CD4-positive, alpha-beta memory T cell (primary cell): ENCODE measurements around the gene CPA4. TPM values are rescaled to one million over a fixed set of nuclear protein-coding genes. Genes with fewer than 3 reads are reported as not detected.

Experiments
- CTCF ChIA-PET: fragments of 350-600 bp; sonication (Branson Sonifier 250); formaldehyde crosslinking; loops from one replicate; lab custom pipeline; 2021; ENCODE audit warnings: inconsistent platforms; ENCODE audit not compliant: partially characterized antibody; lab: Charles Lee
- POLR2A ChIA-PET: fragments of 350-600 bp; sonication (Branson Sonifier 250); formaldehyde crosslinking; loops from one replicate; lab custom pipeline; 2021; ENCODE audit not compliant: partially characterized antibody; lab: Charles Lee
- DNase-seq, 5 donors: peaks; one replicate each; pipeline versions ENCODE4 v3.0.0 to v3.0.0-alpha.2; 2020 to 2022; ENCODE audit warnings: mixed read lengths in 1 of 5
- H3K27ac ChIP-seq: one replicate; pipeline ENCODE4 v1.7.0; 2013; ENCODE audit warnings: low read depth, low read length
- H3K27me3 ChIP-seq: 2 replicates; pipeline ENCODE4 v1.7.0; 2013; ENCODE audit warnings: mild to moderate bottlenecking, low read length, moderate library complexity; ENCODE audit not compliant: insufficient read depth
- H3K36me3 ChIP-seq: 2 replicates; pipeline ENCODE4 v1.7.0; 2013; ENCODE audit warnings: mild to moderate bottlenecking, low read length, moderate library complexity; ENCODE audit not compliant: insufficient read depth
- H3K4me1 ChIP-seq: 2 replicates; pipeline ENCODE4 v1.7.0; 2013; ENCODE audit warnings: mild to moderate bottlenecking, low read length, moderate library complexity; ENCODE audit not compliant: insufficient read depth
- H3K4me3 ChIP-seq, 2 donors: one replicate each; pipeline ENCODE4 v1.7.0; 2013; ENCODE audit warnings: low read length in 2 of 2, mild to moderate bottlenecking in 1 of 2
- H3K9me3 ChIP-seq, 2 donors: one replicate each; pipeline ENCODE4 v1.7.0; 2013; ENCODE audit warnings: low read length in 2 of 2, control low read depth in 1 of 2; ENCODE audit not compliant: control insufficient read depth in 1 of 2
- H3K27ac Mint-ChIP-seq, 7 donors: one replicate each; pipeline ENCODE4 v1.8.0; 2020 to 2021; ENCODE audit warnings: mixed read lengths in 7 of 7, mild to moderate bottlenecking in 6 of 7, inconsistent platforms in 3 of 7, moderate library complexity in 3 of 7
- H3K27me3 Mint-ChIP-seq, 2 donors: one replicate each; pipeline ENCODE4 v1.8.0; 2020 to 2021; ENCODE audit warnings: mixed read lengths in 2 of 2
- H3K36me3 Mint-ChIP-seq, 2 donors: one replicate each; pipeline ENCODE4 v1.8.0; 2020 to 2021; ENCODE audit warnings: mixed read lengths in 2 of 2, inconsistent platforms in 1 of 2, mild to moderate bottlenecking in 1 of 2
- H3K4me1 Mint-ChIP-seq, 4 donors: one replicate each; pipeline ENCODE4 v1.8.0; 2020 to 2021; ENCODE audit warnings: mixed read lengths in 4 of 4, mild to moderate bottlenecking in 1 of 4
- H3K4me3 Mint-ChIP-seq, 8 donors: one replicate each; pipeline ENCODE4 v1.8.0; 2020 to 2021; ENCODE audit warnings: mixed read lengths in 8 of 8, mild to moderate bottlenecking in 7 of 8, moderate library complexity in 6 of 8, inconsistent platforms in 3 of 8
- H3K9me3 Mint-ChIP-seq, 8 donors: one replicate each; pipeline ENCODE4 v1.8.0; 2020 to 2021; ENCODE audit warnings: mixed read lengths in 8 of 8, mild to moderate bottlenecking in 5 of 8, inconsistent platforms in 3 of 8, moderate library complexity in 1 of 8
- intact Hi-C: fragments of 100-400 bp; cut with micrococcal nuclease; formaldehyde crosslinking; loops from one replicate; pipeline ENCODE4 v1.15.1; 2023
- polyA plus RNA-seq, 2 donors: library from polyadenylated mRNA; unstranded; fragments of 300-500 nt; fragmentation: Illumina TruSeq; gene quantifications; one replicate each; pipeline ENCODE4 v1.2.3, GENCODE V29; 2021
- total RNA-seq, 2 experiments: library from RNA; stranded (reverse); gene quantifications; one replicate each; pipeline ENCODE4 v1.2.3, GENCODE V29; 2021

CPA4 gene
- total and polyA plus RNA-seq, 4 experiments from 2014 or later: not detected

DNA sequence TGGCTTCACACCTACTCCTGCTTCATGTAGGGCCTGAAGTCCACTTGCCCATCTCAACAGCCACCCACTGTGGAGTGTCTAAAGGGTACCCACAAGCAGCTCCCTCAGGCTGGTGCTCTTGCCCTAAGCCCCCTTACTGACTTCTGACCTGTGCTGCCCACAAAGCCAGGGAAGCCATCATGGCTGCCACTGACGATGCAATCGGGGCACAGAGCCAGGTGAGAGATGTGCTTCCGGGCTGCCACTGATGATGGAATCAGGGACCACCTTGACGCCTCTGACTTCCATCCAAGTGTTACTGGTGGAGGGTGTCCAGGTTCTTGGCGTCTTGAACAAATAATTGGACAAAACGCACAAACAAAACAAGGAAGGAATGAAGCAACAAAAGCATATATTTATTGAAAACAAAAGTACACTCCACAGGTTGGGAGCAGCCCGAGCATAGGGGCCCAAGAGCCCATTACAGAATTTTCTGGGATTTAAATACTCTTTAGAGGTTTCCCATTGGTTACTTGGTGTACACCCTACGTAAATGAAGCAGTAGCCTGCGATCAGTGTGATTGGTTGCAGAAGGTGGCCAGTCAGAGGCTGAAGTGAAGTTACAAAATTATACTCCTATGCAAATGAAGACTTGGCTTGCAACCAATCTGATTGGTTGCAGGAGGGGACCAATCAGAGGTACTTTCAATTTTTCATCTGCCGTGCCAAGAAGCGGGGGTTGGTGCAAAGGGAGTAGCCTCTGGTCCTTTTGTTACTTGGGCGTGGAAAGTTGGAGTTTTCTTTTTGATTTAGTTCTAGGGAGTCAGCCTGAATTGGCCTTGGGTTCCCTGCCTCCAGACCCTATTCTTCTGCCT lies 21.8 kb upstream of the CPA4 start:
- H3K9me3 Mint-ChIP-seq: no peaks in the 10 kb centered on the region
- no peak overlapping the region for H3K4me3 ChIP-seq
- peaks cover 5 to 16% of the 10 kb centered on the region in 2 donors for H3K27me3 Mint-ChIP-seq
- no peaks in the 10 kb centered on the region for H3K9me3 ChIP-seq
- no peak overlapping the region for H3K27ac Mint-ChIP-seq
- H3K36me3 ChIP-seq: no peaks in the 10 kb centered on the region
- ChIA-PET POLR2A (no interaction called here), CTCF (no interaction called here)
- no peaks in the 10 kb centered on the region for H3K4me1 ChIP-seq
- intact Hi-C loops: no loop called here
- no peaks in the 10 kb centered on the region for H3K36me3 Mint-ChIP-seq
- H3K4me1 Mint-ChIP-seq: peaks cover 0 to 7% (median under 1%) of the 10 kb centered on the region in 4 donors
- DNase-seq: no peak
- H3K27me3 ChIP-seq: no peaks in the 10 kb centered on the region
- H3K27ac ChIP-seq: no peak overlapping the region
- no peak overlapping the region for H3K4me3 Mint-ChIP-seq

- no peaks in the 10 kb centered on the region for H3K36me3 ChIP-seq
- no peak overlapping the region for H3K27ac Mint-ChIP-seq
- CTCF ChIA-PET: no interaction called here
- H3K36me3 Mint-ChIP-seq: no peaks in the 10 kb centered on the region
- H3K4me3 Mint-ChIP-seq: peak overlapping the region in 1 of 8 donors; percentile 39
- H3K27me3 ChIP-seq: no peaks in the 10 kb centered on the region
- intact Hi-C loops: no loop called here
- POLR2A ChIA-PET: no interaction called here
- no peaks in the 10 kb centered on the region for H3K4me1 ChIP-seq
- H3K27ac ChIP-seq: no peak overlapping the region
- H3K9me3 ChIP-seq: no peaks in the 10 kb centered on the region
- no peak for DNase-seq
- no peak overlapping the region for H3K4me3 ChIP-seq
- H3K4me1 Mint-ChIP-seq: peaks cover 0 to 16% (median 5%) of the 10 kb centered on the region in 4 donors
- no peaks in the 10 kb centered on the region for H3K9me3 Mint-ChIP-seq
- H3K27me3 Mint-ChIP-seq: peaks cover 5 to 17% of the 10 kb centered on the region in 2 donors
Measured at GRCh38 chr7:130272381-130273080, 20.4 kb upstream of the CPA4 start.

GRCh38 chr7:130273081-130273932 lies 19.7 kb upstream of the CPA4 start:
- H3K4me1 Mint-ChIP-seq: peaks cover 0 to 17% (median 5%) of the 10 kb centered on the region in 4 donors
- no peak overlapping the region for H3K27ac Mint-ChIP-seq
- H3K36me3 Mint-ChIP-seq: no peaks in the 10 kb centered on the region
- no peak overlapping the region for H3K27ac ChIP-seq
- peak overlapping the region in 6 of 8 donors; percentile 19 to 46 (median 35) for H3K4me3 Mint-ChIP-seq
- peaks cover 5 to 18% of the 10 kb centered on the region in 2 donors for H3K27me3 Mint-ChIP-seq
- no peaks in the 10 kb centered on the region for H3K9me3 ChIP-seq
- no peaks in the 10 kb centered on the region for H3K4me1 ChIP-seq
- intact Hi-C loops: no loop called here
- H3K9me3 Mint-ChIP-seq: no peaks in the 10 kb centered on the region
- ChIA-PET POLR2A (no interaction called here), CTCF (no interaction called here)
- peak in 2 of 5 donors; percentile 1 to 3 for DNase-seq
- no peaks in the 10 kb centered on the region for H3K36me3 ChIP-seq
- no peak overlapping the region for H3K4me3 ChIP-seq
- no peaks in the 10 kb centered on the region for H3K27me3 ChIP-seq

- intact Hi-C loops: no loop called here
- no peak for DNase-seq
- Mint-ChIP-seq H3K4me1 (peaks cover 0 to 17% (median 5%) of the 10 kb centered on the region in 4 donors), H3K36me3 (no peaks in the 10 kb centered on the region), H3K27me3 (peaks cover 5 to 18% of the 10 kb centered on the region in 2 donors), H3K9me3 (no peaks in the 10 kb centered on the region), H3K27ac (no peak overlapping the region), H3K4me3 (peak overlapping the region in 1 of 8 donors; percentile 35)
- H3K9me3 ChIP-seq: no peaks in the 10 kb centered on the region
- H3K4me1 ChIP-seq: no peaks in the 10 kb centered on the region
- H3K27me3 ChIP-seq: no peaks in the 10 kb centered on the region
- H3K27ac ChIP-seq: no peak overlapping the region
- no peak overlapping the region for H3K4me3 ChIP-seq
- ChIA-PET POLR2A (no interaction called here), CTCF (no interaction called here)
- H3K36me3 ChIP-seq: no peaks in the 10 kb centered on the region
Measured at GRCh38 chr7:130273933-130274255, 19.1 kb upstream of the CPA4 start.

GRCh38 chr7:130274296-130274695 lies 18.7 kb upstream of the CPA4 start:
- intact Hi-C loops: no loop called here
- POLR2A ChIA-PET: no interaction called here

GRCh38 chr7:130274983-130275591 lies 17.9 kb upstream of the CPA4 start:
- Mint-ChIP-seq H3K4me1 (peaks cover 0 to 17% (median 5%) of the 10 kb centered on the region in 4 donors), H3K9me3 (no peaks in the 10 kb centered on the region), H3K27me3 (peaks cover 5 to 17% of the 10 kb centered on the region in 2 donors), H3K27ac (no peak overlapping the region), H3K36me3 (no peaks in the 10 kb centered on the region), H3K4me3 (no peak overlapping the region)
- POLR2A ChIA-PET: no interaction called here
- no peak overlapping the region for H3K4me3 ChIP-seq
- H3K27me3 ChIP-seq: no peaks in the 10 kb centered on the region
- intact Hi-C loops: no loop called here
- no peaks in the 10 kb centered on the region for H3K36me3 ChIP-seq
- CTCF ChIA-PET: no interaction called here
- no peaks in the 10 kb centered on the region for H3K9me3 ChIP-seq
- no peak for DNase-seq
- H3K27ac ChIP-seq: no peak overlapping the region
- H3K4me1 ChIP-seq: no peaks in the 10 kb centered on the region

More at GRCh38 chr7:130274296-130274695, 18.7 kb upstream of the CPA4 start:
- Histone ChIP-seq H3K4me1 (no peaks in the 10 kb centered on the region), H3K27me3 (no peaks in the 10 kb centered on the region), H3K4me3 (no peak overlapping the region), H3K27ac (no peak overlapping the region), H3K36me3 (no peaks in the 10 kb centered on the region), H3K9me3 (no peaks in the 10 kb centered on the region)
- H3K27me3 Mint-ChIP-seq: peaks cover 5 to 18% of the 10 kb centered on the region in 2 donors
- no peaks in the 10 kb centered on the region for H3K36me3 Mint-ChIP-seq
- CTCF ChIA-PET: no interaction called here
- H3K4me3 Mint-ChIP-seq: peak overlapping the region in 1 of 8 donors; percentile 35
- H3K9me3 Mint-ChIP-seq: no peaks in the 10 kb centered on the region
- H3K4me1 Mint-ChIP-seq: peaks cover 0 to 17% (median 5%) of the 10 kb centered on the region in 4 donors
- DNase-seq: no peak
- H3K27ac Mint-ChIP-seq: no peak overlapping the region
